ENCODE data around the gene DCLRE1C. TPM values are rescaled to one million over a fixed set of nuclear protein-coding genes. Genes with fewer than 3 reads are reported as not detected.

DCLRE1C gene
- total and polyA plus RNA-seq, 3 donors from 2014 or later = 2.2 to 5.1 (median 4.6) TPM

DNA sequence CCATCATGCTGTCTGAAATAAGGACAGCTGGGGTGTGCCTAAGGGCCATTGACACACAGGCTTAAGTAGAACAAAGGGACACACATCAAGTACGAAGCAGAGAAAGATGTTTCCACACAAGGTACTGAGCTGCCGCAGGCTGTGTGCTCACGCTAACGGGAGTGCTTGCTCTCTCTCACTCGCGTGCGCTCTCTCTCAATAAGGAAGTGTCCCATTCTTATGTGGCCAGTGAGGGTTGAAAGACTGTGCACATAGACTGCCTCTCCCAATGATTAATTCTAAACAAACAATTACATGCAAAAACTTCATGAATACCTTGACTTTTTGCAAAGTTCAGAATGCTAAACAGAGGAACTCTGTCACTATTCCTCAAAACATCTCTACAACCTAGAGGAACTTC lies 29.9 kb downstream of the DCLRE1C start:
- no peak for TF ChIP-seq POLR2A (IDR thresholded peaks at IDR 0.05)
- TF ChIP-seq, protein P1, sequence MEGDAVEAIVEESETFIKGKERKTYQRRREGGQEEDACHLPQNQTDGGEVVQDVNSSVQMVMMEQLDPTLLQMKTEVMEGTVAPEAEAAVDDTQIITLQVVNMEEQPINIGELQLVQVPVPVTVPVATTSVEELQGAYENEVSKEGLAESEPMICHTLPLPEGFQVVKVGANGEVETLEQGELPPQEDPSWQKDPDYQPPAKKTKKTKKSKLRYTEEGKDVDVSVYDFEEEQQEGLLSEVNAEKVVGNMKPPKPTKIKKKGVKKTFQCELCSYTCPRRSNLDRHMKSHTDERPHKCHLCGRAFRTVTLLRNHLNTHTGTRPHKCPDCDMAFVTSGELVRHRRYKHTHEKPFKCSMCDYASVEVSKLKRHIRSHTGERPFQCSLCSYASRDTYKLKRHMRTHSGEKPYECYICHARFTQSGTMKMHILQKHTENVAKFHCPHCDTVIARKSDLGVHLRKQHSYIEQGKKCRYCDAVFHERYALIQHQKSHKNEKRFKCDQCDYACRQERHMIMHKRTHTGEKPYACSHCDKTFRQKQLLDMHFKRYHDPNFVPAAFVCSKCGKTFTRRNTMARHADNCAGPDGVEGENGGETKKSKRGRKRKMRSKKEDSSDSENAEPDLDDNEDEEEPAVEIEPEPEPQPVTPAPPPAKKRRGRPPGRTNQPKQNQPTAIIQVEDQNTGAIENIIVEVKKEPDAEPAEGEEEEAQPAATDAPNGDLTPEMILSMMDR (IDR thresholded peaks at IDR 0.05) = no peak
- H3K4me1 ChIP-seq = no peaks in the 10 kb centered on the region
- no peaks in the 10 kb centered on the region for H3K27me3 ChIP-seq
- H3K9me3 ChIP-seq = no peaks in the 10 kb centered on the region
- H3K36me3 ChIP-seq (ENCODE audit: low read depth, missing control alignments) = no peaks in the 10 kb centered on the region
- 94 to 95% methylated on average over 7 of the region's 7 CpGs for WGBS, 2 donors
- H3K4me3 ChIP-seq = no peak overlapping the region
- intact Hi-C loops (cut with DNase I; ENCODE audit: low total_unique reads) = no loop called here
- DNase-seq = no peak
- H3K27ac ChIP-seq = no peak overlapping the region

DNA sequence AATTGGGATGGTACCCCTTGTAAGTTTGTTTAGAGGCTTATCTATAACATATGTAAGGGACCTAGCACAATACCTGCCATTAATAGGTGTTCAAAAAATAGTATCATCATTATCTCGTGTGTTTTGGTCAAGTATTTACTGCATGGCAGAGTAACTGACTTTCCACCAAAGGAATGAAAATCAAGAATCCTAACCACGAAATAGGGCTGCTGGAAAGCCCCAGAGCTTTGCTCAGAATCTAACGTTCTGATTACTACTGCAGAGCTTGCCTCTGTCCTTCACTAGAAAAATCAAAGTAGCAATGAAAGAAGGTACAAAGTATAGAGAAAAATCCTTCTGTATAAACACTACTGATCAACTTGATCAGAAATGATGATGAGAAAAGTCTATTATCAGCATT lies 34.9 kb downstream of the DCLRE1C start:
- TF ChIP-seq, protein P1 (IDR thresholded peaks at IDR 0.05) = no peak
- no peak for TF ChIP-seq POLR2A (IDR thresholded peaks at IDR 0.05)
- no peak overlapping the region for H3K27ac ChIP-seq
- no peak for DNase-seq
- H3K9me3 ChIP-seq = no peaks in the 10 kb centered on the region
- H3K36me3 ChIP-seq (ENCODE audit: low read depth, missing control alignments) = no peaks in the 10 kb centered on the region
- no peaks in the 10 kb centered on the region for H3K27me3 ChIP-seq
- no peak overlapping the region for H3K4me3 ChIP-seq
- intact Hi-C loops (cut with DNase I; ENCODE audit: low total_unique reads) = no loop called here
- WGBS, 2 donors = 79 to 85% methylated on average over 3 of the region's 3 CpGs
- H3K4me1 ChIP-seq = no peaks in the 10 kb centered on the region

DNA sequence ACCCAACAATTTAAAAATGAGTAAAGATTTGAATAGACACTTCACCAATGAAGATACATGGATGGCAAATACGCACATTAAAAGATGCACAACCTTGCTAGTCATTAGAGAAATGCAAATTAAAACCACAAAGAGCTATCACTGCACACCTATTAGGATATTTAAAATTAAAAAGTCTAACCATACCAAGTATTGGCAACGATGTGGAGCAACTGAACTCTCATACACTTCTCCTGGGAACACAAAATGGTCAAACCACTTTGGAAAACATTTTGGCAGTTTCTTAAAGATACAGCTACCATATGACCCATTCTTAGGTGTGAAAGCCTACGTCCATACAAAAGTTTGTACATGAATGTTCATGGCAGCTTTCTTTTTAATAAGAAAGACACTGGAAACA lies 36.1 kb downstream of the DCLRE1C start:
- 90 to 91% methylated on average over 3 of the region's 3 CpGs for WGBS, 2 donors
- Histone ChIP-seq H3K27ac (no peak overlapping the region), H3K9me3 (no peaks in the 10 kb centered on the region), H3K27me3 (no peaks in the 10 kb centered on the region), H3K4me1 (no peaks in the 10 kb centered on the region), H3K4me3 (no peak overlapping the region), H3K36me3 (ENCODE audit: low read depth, missing control alignments) (no peaks in the 10 kb centered on the region)
- intact Hi-C loops (cut with DNase I; ENCODE audit: low total_unique reads) = no loop called here
- DNase-seq = no peak
- TF ChIP-seq, protein P1 (IDR thresholded peaks at IDR 0.05) = no peak
- no peak for TF ChIP-seq POLR2A (IDR thresholded peaks at IDR 0.05)

DNA sequence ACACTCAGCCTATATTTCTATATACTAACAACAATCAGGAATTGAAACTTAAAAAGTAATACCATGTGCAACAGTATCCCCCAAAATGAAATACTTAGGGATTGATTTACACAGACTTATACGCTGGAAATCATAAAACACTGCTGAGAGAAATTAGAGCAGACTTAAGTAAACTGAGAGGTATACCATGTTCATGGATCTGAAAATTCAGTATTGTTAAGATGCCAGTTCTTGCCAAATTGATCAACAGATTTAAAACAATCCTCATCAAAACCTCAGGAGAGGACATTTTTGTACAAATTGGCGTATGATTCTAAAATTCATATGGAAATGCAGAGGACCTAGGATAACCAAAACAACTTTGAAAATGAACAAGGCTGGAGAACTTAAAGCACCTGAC lies 37.3 kb downstream of the DCLRE1C start:
- 93 to 98% methylated on average over 2 of the region's 2 CpGs for WGBS, 2 donors
- TF ChIP-seq, protein P1 (IDR thresholded peaks at IDR 0.05) = no peak
- no peak for TF ChIP-seq POLR2A (IDR thresholded peaks at IDR 0.05)
- Histone ChIP-seq H3K36me3 (ENCODE audit: low read depth, missing control alignments) (no peaks in the 10 kb centered on the region), H3K27me3 (no peaks in the 10 kb centered on the region), H3K27ac (no peak overlapping the region), H3K4me1 (no peaks in the 10 kb centered on the region), H3K4me3 (no peak overlapping the region), H3K9me3 (no peaks in the 10 kb centered on the region)
- intact Hi-C loops (cut with DNase I; ENCODE audit: low total_unique reads) = no loop called here
- no peak for DNase-seq

DNA sequence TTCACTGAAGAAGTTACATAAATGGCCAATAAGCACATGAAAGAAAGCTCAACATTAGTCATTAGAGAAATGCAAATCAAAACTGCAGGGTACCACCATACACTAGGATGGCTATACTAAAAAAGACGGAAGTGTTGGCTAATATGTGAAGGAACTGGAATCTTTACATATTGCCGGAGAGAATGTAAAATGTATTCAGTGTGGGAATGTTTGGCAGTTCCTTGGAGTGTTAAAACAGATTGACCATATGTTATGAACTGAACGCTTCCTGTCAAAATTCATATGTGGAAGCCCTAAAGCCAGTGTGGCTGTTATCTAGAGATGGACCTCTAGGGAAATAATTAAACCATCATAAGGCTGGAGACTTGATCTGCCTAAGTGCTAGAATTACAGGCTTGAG lies 42.1 kb downstream of the DCLRE1C start:
- WGBS, 2 donors = 98 to 99% methylated on average over 3 of the region's 3 CpGs
- TF ChIP-seq, protein P1 (IDR thresholded peaks at IDR 0.05) = no peak
- no peak for TF ChIP-seq POLR2A (IDR thresholded peaks at IDR 0.05)
- intact Hi-C loops (cut with DNase I; ENCODE audit: low total_unique reads) = no loop called here

More for the DNA sequence above, 42.1 kb downstream of the DCLRE1C start:
- Histone ChIP-seq H3K27me3 (no peaks in the 10 kb centered on the region), H3K27ac (no peak overlapping the region), H3K4me1 (no peaks in the 10 kb centered on the region), H3K4me3 (no peak overlapping the region), H3K9me3 (no peaks in the 10 kb centered on the region), H3K36me3 (ENCODE audit: low read depth, missing control alignments) (no peaks in the 10 kb centered on the region)
- DNase-seq = no peak

All from testis (tissue), 3 donors.